Endometrium (tissue), 2 donors: Measurements from ENCODE around the gene SCN5A.
A peak's percentile ranks its signal among the peaks of the same experiment; 100 is the strongest.

Experiments used
- FAIRE-seq: peaks from 2 replicates; lab custom pipeline; 2012; peaks lifted over from hg19 to GRCh38; lab: Jason Lieb, UNC
- donor health status: control.
- donor health status: control.

Gene SCN5A

GRCh38 chr3:38536671-38537070 lies 112.8 kb downstream of the SCN5A start:
- FAIRE-seq = no peak

GRCh38 chr3:38534604-38535003 lies 114.9 kb downstream of the SCN5A start:
- FAIRE-seq = no peak

GRCh38 chr3:38534180-38534579 lies 115.3 kb downstream of the SCN5A start:
- FAIRE-seq = no peak

- FAIRE-seq = no peak
These were observed 116.1 kb downstream of the SCN5A start for GRCh38 chr3:38533285-38533976.

GRCh38 chr3:38532529-38532928 lies 117.0 kb downstream of the SCN5A start:
- no peak for FAIRE-seq

GRCh38 chr3:38528457-38528856 lies 121.0 kb downstream of the SCN5A start:
- no peak for FAIRE-seq

- FAIRE-seq = no peak
These were observed 122.7 kb downstream of the SCN5A start for GRCh38 chr3:38526792-38527191.

- no peak for FAIRE-seq
These were observed 125.2 kb downstream of the SCN5A start for GRCh38 chr3:38524141-38524739.

- FAIRE-seq = no peak
These were observed 127.5 kb downstream of the SCN5A start for GRCh38 chr3:38522002-38522401.

GRCh38 chr3:38521391-38521987 lies 128.0 kb downstream of the SCN5A start:
- FAIRE-seq = peak; percentile 50

GRCh38 chr3:38519651-38520050 lies 129.8 kb downstream of the SCN5A start:
- no peak for FAIRE-seq

- no peak for FAIRE-seq
These were observed 130.5 kb downstream of the SCN5A start for GRCh38 chr3:38519000-38519399.

- no peak for FAIRE-seq
These were observed 132.8 kb downstream of the SCN5A start for GRCh38 chr3:38516669-38517068.

GRCh38 chr3:38515367-38515766 lies 134.1 kb downstream of the SCN5A start:
- no peak for FAIRE-seq

- FAIRE-seq = no peak
These were observed 137.9 kb downstream of the SCN5A start for GRCh38 chr3:38511546-38511945.

- FAIRE-seq = no peak
These were observed 138.9 kb downstream of the SCN5A start for GRCh38 chr3:38510631-38511030.

GRCh38 chr3:38509732-38510131 lies 139.8 kb downstream of the SCN5A start:
- FAIRE-seq = no peak

- FAIRE-seq = no peak
These were observed 142.4 kb downstream of the SCN5A start for GRCh38 chr3:38507120-38507519.

- no peak for FAIRE-seq
These were observed 148.6 kb downstream of the SCN5A start for GRCh38 chr3:38500688-38501417.
